HEK293 (cell line): ENCODE results near the gene OTUB1.

Experiments
- CTCF ChIA-PET: fragments of 350-600 bp; formaldehyde crosslinking; extraction: SDS; loops from one replicate; lab custom pipeline; 2021; ENCODE audit warnings: antibody characterized with exemption; lab: Yijun Ruan, JAX
- POLR2A ChIA-PET: fragments of 300-600 bp; formaldehyde crosslinking; extraction: SDS; loops from one replicate; lab custom pipeline; 2020; ENCODE audit warnings: antibody characterized with exemption, inconsistent platforms; lab: Yijun Ruan, JAX
- H3K27ac ChIP-seq: fragments of 200-500 bp; sonication (Bioruptor generic); 2 replicates; pipeline ENCODE4 v1.5.1; 2014; ENCODE audit warnings: low read depth, low read length, control low read depth, inconsistent platforms; ENCODE audit errors: extremely low read depth
- H3K36me3 ChIP-seq, 2 experiments: fragments of 200-500 bp in 1 of 2; sonication (Bioruptor generic) in 1 of 2; 1 replicate in 1 of 2; 2 replicates in 1 of 2; pipeline ENCODE4 v1.5.1; 2014 to 2017; ENCODE audit warnings: inconsistent platforms in 2 of 2, low read length in 2 of 2; ENCODE audit not compliant: control insufficient read depth in 2 of 2, insufficient read depth in 1 of 2
- H3K4me1 ChIP-seq: fragments of 200-500 bp; sonication (Bioruptor generic); 2 replicates; pipeline ENCODE4 v1.5.1; 2014; ENCODE audit warnings: mild to moderate bottlenecking, low read length, inconsistent platforms; ENCODE audit not compliant: control insufficient read depth, insufficient read depth
- H3K4me3 ChIP-seq: 2 replicates; pipeline ENCODE4 v1.5.1; 2011; ENCODE audit warnings: low read depth, mild to moderate bottlenecking, control low read depth, low read length, moderate library complexity
- H3K9me3 ChIP-seq: fragments of 200-500 bp; sonication (Bioruptor generic); 2 replicates; pipeline ENCODE4 v1.5.1; 2014; ENCODE audit warnings: low read depth, low read length, inconsistent platforms; ENCODE audit not compliant: control insufficient read depth, insufficient read depth
- GLIS1 ChIP-seq: fragments of 450-650 bp; formaldehyde crosslinking; IDR thresholded peaks from 2 replicates; pipeline ENCODE4 v1.5.1; 2016; ENCODE audit warnings: missing biosample characterization, missing genetic modification characterization
- GLIS2 ChIP-seq: fragments of 450-650 bp; formaldehyde crosslinking; IDR thresholded peaks from 2 replicates; pipeline ENCODE4 v1.5.1; 2016; ENCODE audit warnings: missing biosample characterization, missing genetic modification characterization
- ZBTB1 ChIP-seq: fragments of 450-650 bp; formaldehyde crosslinking; IDR thresholded peaks from 2 replicates; pipeline ENCODE4 v1.5.1; 2016; ENCODE audit warnings: missing biosample characterization, missing genetic modification characterization
- ZEB2 ChIP-seq: fragments of 450-650 bp; formaldehyde crosslinking; IDR thresholded peaks from 2 replicates; pipeline ENCODE4 v1.5.1; 2016; ENCODE audit warnings: missing biosample characterization, missing genetic modification characterization
- ZIC2 ChIP-seq: fragments of 450-650 bp; formaldehyde crosslinking; IDR thresholded peaks from 2 replicates; pipeline ENCODE4 v1.5.1; 2016; ENCODE audit warnings: missing biosample characterization, missing genetic modification characterization
- ZNF112 ChIP-seq: fragments of 450-650 bp; formaldehyde crosslinking; IDR thresholded peaks from 2 replicates; pipeline ENCODE4 v1.5.0; 2017; ENCODE audit warnings: missing biosample characterization, missing genetic modification characterization
- ZNF155 ChIP-seq: fragments of 450-650 bp; formaldehyde crosslinking; IDR thresholded peaks from 2 replicates; pipeline ENCODE4 v1.5.1; 2016; ENCODE audit warnings: missing biosample characterization, missing genetic modification characterization
- ZNF341 ChIP-seq: fragments of 450-650 bp; formaldehyde crosslinking; IDR thresholded peaks from 2 replicates; pipeline ENCODE4; 2016; ENCODE audit warnings: low read depth, missing biosample characterization, missing genetic modification characterization
- ZNF48 ChIP-seq: fragments of 450-650 bp; formaldehyde crosslinking; IDR thresholded peaks from 2 replicates; pipeline ENCODE4 v1.5.1; 2016; ENCODE audit warnings: missing biosample characterization, missing genetic modification characterization
- ZNF610 ChIP-seq: fragments of 450-650 bp; formaldehyde crosslinking; IDR thresholded peaks from 2 replicates; pipeline ENCODE4 v1.5.1; 2016; ENCODE audit warnings: missing biosample characterization, missing genetic modification characterization, borderline replicate concordance
- ZXDB ChIP-seq: fragments of 450-650 bp; formaldehyde crosslinking; IDR thresholded peaks from 2 replicates; pipeline ENCODE4 v1.5.1; 2016; ENCODE audit warnings: missing biosample characterization, missing genetic modification characterization
- TF ChIP-seq, protein P1 (sequence below): fragments of 450-650 bp; formaldehyde crosslinking; IDR thresholded peaks from 2 replicates; pipeline ENCODE4 v1.5.1; 2016; ENCODE audit warnings: missing biosample characterization, missing genetic modification characterization
- TF ChIP-seq, protein P2 (sequence below): fragments of 450-650 bp; formaldehyde crosslinking; IDR thresholded peaks from 2 replicates; pipeline ENCODE4 v1.5.1; 2016; ENCODE audit warnings: missing biosample characterization, missing genetic modification characterization
- TF ChIP-seq, protein P3 (sequence below): fragments of 450-650 bp; formaldehyde crosslinking; IDR thresholded peaks from 2 replicates; pipeline ENCODE4 v1.5.1; 2016; ENCODE audit warnings: missing biosample characterization, missing genetic modification characterization
- TF ChIP-seq, protein P4 (sequence below): fragments of 450-650 bp; formaldehyde crosslinking; IDR thresholded peaks from 2 replicates; pipeline ENCODE4 v1.5.1; 2017; ENCODE audit warnings: missing biosample characterization, missing genetic modification characterization
- TF ChIP-seq, protein P5 (sequence below): IDR thresholded peaks from 2 replicates; pipeline ENCODE4 v1.6.1; 2011; ENCODE audit warnings: mild to moderate bottlenecking, low read depth, low read length, borderline replicate concordance
- TF ChIP-seq, protein P6 (sequence below): fragments of 450-650 bp; formaldehyde crosslinking; optimal IDR thresholded peaks from 2 replicates; pipeline ENCODE3; 2016; ENCODE audit warnings: missing biosample characterization, mild to moderate bottlenecking, missing genetic modification characterization
- TF ChIP-seq, protein P7 (sequence below): fragments of 450-650 bp; formaldehyde crosslinking; IDR thresholded peaks from 2 replicates; pipeline ENCODE4 v1.5.1; 2016; ENCODE audit warnings: missing biosample characterization, missing genetic modification characterization

The OTUB1 gene

DNA sequence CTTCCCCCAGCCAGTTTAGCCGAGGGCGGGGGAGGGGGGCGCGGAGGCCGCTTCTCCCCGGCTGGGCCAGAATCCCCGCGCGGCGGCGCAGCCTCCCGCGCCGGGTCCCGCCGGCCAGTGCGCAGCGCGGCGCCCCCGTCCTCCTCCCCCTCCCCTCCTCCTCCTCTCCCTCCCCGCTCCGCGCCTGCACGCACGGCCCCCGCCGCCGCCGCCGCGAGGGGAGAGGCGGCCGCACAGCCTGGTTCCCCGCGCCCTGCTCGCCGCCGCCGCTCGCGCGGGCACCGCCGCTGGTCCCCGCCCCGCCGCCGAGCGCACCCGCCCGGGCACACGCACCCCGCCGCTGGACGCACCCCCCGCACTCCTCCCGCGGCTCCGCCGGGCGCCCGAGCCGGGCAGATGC, 49.3 kb downstream of the OTUB1 start, which contains the start of gene FLRT1:
TSS of gene FLRT1 (plus strand) at position 356 of the 400 bp plus-strand sequence. CDS start 80,337 bp downstream, outside the sequence.
- H3K4me1 ChIP-seq = no peaks in the 10 kb centered on the region
- POLR2A ChIA-PET = no interaction called here
- H3K36me3 ChIP-seq = no peaks in the 10 kb centered on the region
- H3K9me3 ChIP-seq = no peaks in the 10 kb centered on the region
- peak within 1 kb of the TSS; percentile 28 for H3K4me3 ChIP-seq
- H3K27ac ChIP-seq = no peak within 1 kb of the TSS
- TF ChIP-seq ZNF48 = no peak
- TF ChIP-seq ZNF155 (tag by site-specific recombination) = no peak
- TF ChIP-seq, protein P1, sequence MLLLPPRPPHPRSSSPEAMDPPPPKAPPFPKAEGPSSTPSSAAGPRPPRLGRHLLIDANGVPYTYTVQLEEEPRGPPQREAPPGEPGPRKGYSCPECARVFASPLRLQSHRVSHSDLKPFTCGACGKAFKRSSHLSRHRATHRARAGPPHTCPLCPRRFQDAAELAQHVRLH = no peak
- CTCF ChIA-PET = interaction anchor here (0.9 kb wide), 1 partner anchor 34 kb away, joined by 3 read pairs; no protein-coding TSS in a partner anchor

DNA sequence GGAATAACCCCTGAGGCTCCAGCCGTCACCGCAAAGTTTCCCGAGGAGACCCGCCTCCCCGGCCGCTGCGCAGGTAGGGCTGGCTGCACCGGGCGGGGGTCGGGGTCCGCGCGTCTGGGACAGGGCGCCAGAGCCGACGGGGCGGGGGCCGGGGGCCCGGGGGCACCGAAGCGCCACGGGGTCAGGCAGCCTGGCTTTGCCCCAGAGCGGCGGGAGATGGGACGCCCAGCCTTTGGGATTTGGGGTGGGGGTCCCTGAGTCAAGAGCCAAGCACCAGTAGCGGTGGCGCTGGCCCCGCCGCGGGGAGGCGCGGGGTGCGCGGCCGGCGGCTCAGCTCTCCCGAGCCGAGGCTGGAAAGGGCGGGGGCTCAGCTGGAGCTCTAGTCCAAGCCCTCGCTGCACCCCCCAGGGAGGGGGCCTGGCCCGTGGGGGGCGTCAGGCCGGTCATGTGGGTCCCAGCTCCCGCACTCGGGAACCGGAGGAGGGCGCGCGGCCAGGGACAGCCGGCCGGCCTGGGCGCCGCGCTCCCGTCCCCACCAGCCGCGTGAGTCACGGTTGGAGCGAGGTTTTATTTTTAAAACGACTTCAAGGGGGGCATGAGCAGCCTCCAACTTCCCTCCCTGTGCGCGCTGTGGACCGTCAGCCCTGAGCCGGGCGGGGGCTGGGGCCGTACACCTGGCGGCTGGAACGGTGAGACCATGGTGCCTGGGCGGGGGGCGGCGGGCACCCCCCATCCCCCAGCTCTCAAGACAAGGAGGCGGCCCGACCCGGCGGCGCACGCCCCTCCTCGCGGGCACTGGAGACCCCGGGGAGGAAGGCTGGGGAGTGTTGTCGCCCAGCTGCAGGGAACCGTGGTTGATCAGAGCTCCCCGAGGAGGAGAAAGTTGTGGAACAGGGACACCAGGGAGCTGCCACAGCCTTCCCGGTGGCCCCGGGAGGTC, 50.1 kb downstream of the OTUB1 start:
- Histone ChIP-seq H3K27ac (no peak overlapping the region), H3K4me1 (no peaks in the 10 kb centered on the region), H3K36me3 (no peaks in the 10 kb centered on the region), H3K9me3 (no peaks in the 10 kb centered on the region)
- CTCF ChIA-PET = interaction anchor here (0.5 to 1.6 kb wide), 4 partner anchors 14 to 112 kb away, joined by 3 to 4 read pairs (median 4); no protein-coding TSS in a partner anchor
- no peak for TF ChIP-seq ZBTB1 (tag by site-specific recombination)
- 0 out of 2 replicates have a peak, but pooled peaks have one; percentile 15 for TF ChIP-seq ZNF341 (tag by site-specific recombination)
- TF ChIP-seq, protein P2, sequence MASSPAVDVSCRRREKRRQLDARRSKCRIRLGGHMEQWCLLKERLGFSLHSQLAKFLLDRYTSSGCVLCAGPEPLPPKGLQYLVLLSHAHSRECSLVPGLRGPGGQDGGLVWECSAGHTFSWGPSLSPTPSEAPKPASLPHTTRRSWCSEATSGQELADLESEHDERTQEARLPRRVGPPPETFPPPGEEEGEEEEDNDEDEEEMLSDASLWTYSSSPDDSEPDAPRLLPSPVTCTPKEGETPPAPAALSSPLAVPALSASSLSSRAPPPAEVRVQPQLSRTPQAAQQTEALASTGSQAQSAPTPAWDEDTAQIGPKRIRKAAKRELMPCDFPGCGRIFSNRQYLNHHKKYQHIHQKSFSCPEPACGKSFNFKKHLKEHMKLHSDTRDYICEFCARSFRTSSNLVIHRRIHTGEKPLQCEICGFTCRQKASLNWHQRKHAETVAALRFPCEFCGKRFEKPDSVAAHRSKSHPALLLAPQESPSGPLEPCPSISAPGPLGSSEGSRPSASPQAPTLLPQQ = peak; percentile 81
- 0 out of 2 replicates have a peak, but pooled peaks have one; percentile 47 for TF ChIP-seq ZEB2
- TF ChIP-seq, protein P3, sequence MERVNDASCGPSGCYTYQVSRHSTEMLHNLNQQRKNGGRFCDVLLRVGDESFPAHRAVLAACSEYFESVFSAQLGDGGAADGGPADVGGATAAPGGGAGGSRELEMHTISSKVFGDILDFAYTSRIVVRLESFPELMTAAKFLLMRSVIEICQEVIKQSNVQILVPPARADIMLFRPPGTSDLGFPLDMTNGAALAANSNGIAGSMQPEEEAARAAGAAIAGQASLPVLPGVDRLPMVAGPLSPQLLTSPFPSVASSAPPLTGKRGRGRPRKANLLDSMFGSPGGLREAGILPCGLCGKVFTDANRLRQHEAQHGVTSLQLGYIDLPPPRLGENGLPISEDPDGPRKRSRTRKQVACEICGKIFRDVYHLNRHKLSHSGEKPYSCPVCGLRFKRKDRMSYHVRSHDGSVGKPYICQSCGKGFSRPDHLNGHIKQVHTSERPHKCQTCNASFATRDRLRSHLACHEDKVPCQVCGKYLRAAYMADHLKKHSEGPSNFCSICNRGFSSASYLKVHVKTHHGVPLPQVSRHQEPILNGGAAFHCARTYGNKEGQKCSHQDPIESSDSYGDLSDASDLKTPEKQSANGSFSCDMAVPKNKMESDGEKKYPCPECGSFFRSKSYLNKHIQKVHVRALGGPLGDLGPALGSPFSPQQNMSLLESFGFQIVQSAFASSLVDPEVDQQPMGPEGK (tag by site-specific recombination) = peak; percentile 54; the same call in 1 of the 2 replicates
- peak; percentile 90 for TF ChIP-seq ZIC2 (tag by site-specific recombination)
- TF ChIP-seq ZXDB = peak; percentile 98
- TF ChIP-seq, protein P4, sequence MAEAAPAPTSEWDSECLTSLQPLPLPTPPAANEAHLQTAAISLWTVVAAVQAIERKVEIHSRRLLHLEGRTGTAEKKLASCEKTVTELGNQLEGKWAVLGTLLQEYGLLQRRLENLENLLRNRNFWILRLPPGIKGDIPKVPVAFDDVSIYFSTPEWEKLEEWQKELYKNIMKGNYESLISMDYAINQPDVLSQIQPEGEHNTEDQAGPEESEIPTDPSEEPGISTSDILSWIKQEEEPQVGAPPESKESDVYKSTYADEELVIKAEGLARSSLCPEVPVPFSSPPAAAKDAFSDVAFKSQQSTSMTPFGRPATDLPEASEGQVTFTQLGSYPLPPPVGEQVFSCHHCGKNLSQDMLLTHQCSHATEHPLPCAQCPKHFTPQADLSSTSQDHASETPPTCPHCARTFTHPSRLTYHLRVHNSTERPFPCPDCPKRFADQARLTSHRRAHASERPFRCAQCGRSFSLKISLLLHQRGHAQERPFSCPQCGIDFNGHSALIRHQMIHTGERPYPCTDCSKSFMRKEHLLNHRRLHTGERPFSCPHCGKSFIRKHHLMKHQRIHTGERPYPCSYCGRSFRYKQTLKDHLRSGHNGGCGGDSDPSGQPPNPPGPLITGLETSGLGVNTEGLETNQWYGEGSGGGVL (tag by site-specific recombination) = peak; percentile 79
- TF ChIP-seq, protein P5, sequence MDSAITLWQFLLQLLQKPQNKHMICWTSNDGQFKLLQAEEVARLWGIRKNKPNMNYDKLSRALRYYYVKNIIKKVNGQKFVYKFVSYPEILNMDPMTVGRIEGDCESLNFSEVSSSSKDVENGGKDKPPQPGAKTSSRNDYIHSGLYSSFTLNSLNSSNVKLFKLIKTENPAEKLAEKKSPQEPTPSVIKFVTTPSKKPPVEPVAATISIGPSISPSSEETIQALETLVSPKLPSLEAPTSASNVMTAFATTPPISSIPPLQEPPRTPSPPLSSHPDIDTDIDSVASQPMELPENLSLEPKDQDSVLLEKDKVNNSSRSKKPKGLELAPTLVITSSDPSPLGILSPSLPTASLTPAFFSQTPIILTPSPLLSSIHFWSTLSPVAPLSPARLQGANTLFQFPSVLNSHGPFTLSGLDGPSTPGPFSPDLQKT = no peak
- TF ChIP-seq, protein P6, sequence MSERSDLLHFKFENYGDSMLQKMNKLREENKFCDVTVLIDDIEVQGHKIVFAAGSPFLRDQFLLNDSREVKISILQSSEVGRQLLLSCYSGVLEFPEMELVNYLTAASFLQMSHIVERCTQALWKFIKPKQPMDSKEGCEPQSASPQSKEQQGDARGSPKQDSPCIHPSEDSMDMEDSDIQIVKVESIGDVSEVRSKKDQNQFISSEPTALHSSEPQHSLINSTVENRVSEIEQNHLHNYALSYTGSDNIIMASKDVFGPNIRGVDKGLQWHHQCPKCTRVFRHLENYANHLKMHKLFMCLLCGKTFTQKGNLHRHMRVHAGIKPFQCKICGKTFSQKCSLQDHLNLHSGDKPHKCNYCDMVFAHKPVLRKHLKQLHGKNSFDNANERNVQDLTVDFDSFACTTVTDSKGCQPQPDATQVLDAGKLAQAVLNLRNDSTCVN (tag by site-specific recombination) = peak; percentile 72
- TF ChIP-seq GLIS1 (tag by site-specific recombination) = peak; percentile 96
- peak; percentile 79 for TF ChIP-seq GLIS2
- no peak for TF ChIP-seq ZNF610
- TF ChIP-seq ZNF112 (tag by site-specific recombination) = no peak
- TF ChIP-seq, protein P7, sequence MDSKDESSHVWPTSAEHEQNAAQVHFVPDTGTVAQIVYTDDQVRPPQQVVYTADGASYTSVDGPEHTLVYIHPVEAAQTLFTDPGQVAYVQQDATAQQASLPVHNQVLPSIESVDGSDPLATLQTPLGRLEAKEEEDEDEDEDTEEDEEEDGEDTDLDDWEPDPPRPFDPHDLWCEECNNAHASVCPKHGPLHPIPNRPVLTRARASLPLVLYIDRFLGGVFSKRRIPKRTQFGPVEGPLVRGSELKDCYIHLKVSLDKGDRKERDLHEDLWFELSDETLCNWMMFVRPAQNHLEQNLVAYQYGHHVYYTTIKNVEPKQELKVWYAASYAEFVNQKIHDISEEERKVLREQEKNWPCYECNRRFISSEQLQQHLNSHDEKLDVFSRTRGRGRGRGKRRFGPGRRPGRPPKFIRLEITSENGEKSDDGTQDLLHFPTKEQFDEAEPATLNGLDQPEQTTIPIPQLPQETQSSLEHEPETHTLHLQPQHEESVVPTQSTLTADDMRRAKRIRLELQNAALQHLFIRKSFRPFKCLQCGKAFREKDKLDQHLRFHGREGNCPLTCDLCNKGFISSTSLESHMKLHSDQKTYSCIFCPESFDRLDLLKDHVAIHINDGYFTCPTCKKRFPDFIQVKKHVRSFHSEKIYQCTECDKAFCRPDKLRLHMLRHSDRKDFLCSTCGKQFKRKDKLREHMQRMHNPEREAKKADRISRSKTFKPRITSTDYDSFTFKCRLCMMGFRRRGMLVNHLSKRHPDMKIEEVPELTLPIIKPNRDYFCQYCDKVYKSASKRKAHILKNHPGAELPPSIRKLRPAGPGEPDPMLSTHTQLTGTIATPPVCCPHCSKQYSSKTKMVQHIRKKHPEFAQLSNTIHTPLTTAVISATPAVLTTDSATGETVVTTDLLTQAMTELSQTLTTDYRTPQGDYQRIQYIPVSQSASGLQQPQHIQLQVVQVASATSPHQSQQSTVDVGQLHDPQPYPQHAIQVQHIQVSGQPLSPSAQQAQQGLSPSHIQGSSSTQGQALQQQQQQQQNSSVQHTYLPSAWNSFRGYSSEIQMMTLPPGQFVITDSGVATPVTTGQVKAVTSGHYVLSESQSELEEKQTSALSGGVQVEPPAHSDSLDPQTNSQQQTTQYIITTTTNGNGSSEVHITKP (tag by site-specific recombination) = peak; percentile 43
- TF ChIP-seq, all 188 proteins: peak for 11
- peak overlapping the region; percentile 28 for H3K4me3 ChIP-seq
- POLR2A ChIA-PET = no interaction called here
